HUES6 (cell line): Measurements from ENCODE around the gene CCNB1IP1.
"Not testable (repeated sequence)": the region's sequence is repeated elsewhere in the genome, so short reads cannot be mapped to it uniquely, and the experiment has no call there.

ENCODE experiments used
- H3K27ac ChIP-seq: 2 replicates; pipeline ENCODE4 v1.7.0; 2013; ENCODE audit warnings: low read depth, mild to moderate bottlenecking, low read length, inconsistent platforms
- H3K27me3 ChIP-seq: 2 replicates; pipeline ENCODE4 v1.6.1; 2013; ENCODE audit warnings: low read length; ENCODE audit not compliant: control insufficient read depth, insufficient read depth
- H3K36me3 ChIP-seq: 2 replicates; pipeline ENCODE4 v1.6.1; 2013; ENCODE audit warnings: low read length; ENCODE audit not compliant: control insufficient read depth, insufficient read depth
- H3K4me1 ChIP-seq: 2 replicates; pipeline ENCODE4 v1.6.1; 2013; ENCODE audit warnings: low read length; ENCODE audit not compliant: control insufficient read depth, insufficient read depth
- H3K4me3 ChIP-seq: 2 replicates; pipeline ENCODE4 v1.5.1; 2013; ENCODE audit warnings: low read depth, low read length
- H3K9ac ChIP-seq: one replicate; pipeline ENCODE4 v1.6.1; 2013; ENCODE audit warnings: mild to moderate bottlenecking, low read length
- H3K9me3 ChIP-seq: 2 replicates; pipeline ENCODE4 v1.6.1; 2013; ENCODE audit warnings: low read depth, low read length; ENCODE audit not compliant: control insufficient read depth, insufficient read depth

CCNB1IP1 gene

GRCh38 chr14:20302042-20302755 is 30.9 kb downstream of the CCNB1IP1 start:
- Histone ChIP-seq H3K9ac (peak overlapping the region; percentile 33), H3K9me3 (no peaks in the 10 kb centered on the region), H3K36me3 (peaks cover 39% of the 10 kb centered on the region), H3K27me3 (no peaks in the 10 kb centered on the region), H3K4me1 (peaks cover 3% of the 10 kb centered on the region; the same call in 1 of the 2 replicates), H3K27ac (no peak overlapping the region), H3K4me3 (no peak overlapping the region)

GRCh38 chr14:20295067-20295466 is 38.0 kb downstream of the CCNB1IP1 start:
- Histone ChIP-seq H3K4me1 (no peaks in the 10 kb centered on the region), H3K27ac (no peak overlapping the region), H3K9me3 (no peaks in the 10 kb centered on the region), H3K9ac (no peak overlapping the region), H3K36me3 (peaks cover 76% of the 10 kb centered on the region), H3K27me3 (no peaks in the 10 kb centered on the region), H3K4me3 (no peak overlapping the region)

- H3K36me3 ChIP-seq: peaks cover 80% of the 10 kb centered on the region
- no peak overlapping the region for H3K27ac ChIP-seq
- no peaks in the 10 kb centered on the region for H3K4me1 ChIP-seq
- no peaks in the 10 kb centered on the region for H3K27me3 ChIP-seq
- no peak overlapping the region for H3K9ac ChIP-seq
- H3K9me3 ChIP-seq: no peaks in the 10 kb centered on the region
- H3K4me3 ChIP-seq: no peak overlapping the region
Observed at GRCh38 chr14:20294636-20295035, 38.4 kb downstream of the CCNB1IP1 start.

GRCh38 chr14:20281998-20282397 is 51.1 kb downstream of the CCNB1IP1 start:
- H3K4me1 ChIP-seq, H3K27me3 ChIP-seq, H3K4me3 ChIP-seq, H3K27ac ChIP-seq, H3K9ac ChIP-seq: not testable (repeated sequence)
- Histone ChIP-seq H3K9me3 (peaks cover 15% of the 10 kb centered on the region; the same call in 1 of the 2 replicates), H3K36me3 (peaks cover 11% of the 10 kb centered on the region)

- not testable (repeated sequence) for H3K27me3 ChIP-seq, H3K9ac ChIP-seq, H3K4me1 ChIP-seq, H3K27ac ChIP-seq, H3K36me3 ChIP-seq
- Histone ChIP-seq H3K4me3 (peak overlapping the region; percentile 46; the same call in 1 of the 2 replicates), H3K9me3 (peaks cover 15% of the 10 kb centered on the region; the same call in 1 of the 2 replicates)
Observed at GRCh38 chr14:20280265-20280664, 52.8 kb downstream of the CCNB1IP1 start.

GRCh38 chr14:20278414-20278813 is 54.7 kb downstream of the CCNB1IP1 start:
- no peak overlapping the region for H3K4me3 ChIP-seq
- no peaks in the 10 kb centered on the region for H3K27me3 ChIP-seq
- no peaks in the 10 kb centered on the region for H3K4me1 ChIP-seq
- H3K27ac ChIP-seq: no peak overlapping the region
- H3K9me3 ChIP-seq: peaks cover 32% of the 10 kb centered on the region
- 0 out of 2 replicates have a peak, but pooled peaks cover 4% of the 10 kb centered on the region for H3K36me3 ChIP-seq
- H3K9ac ChIP-seq: no peak overlapping the region

GRCh38 chr14:20277409-20277808 is 55.7 kb downstream of the CCNB1IP1 start:
- no peak overlapping the region for H3K9ac ChIP-seq
- peaks cover 42% of the 10 kb centered on the region for H3K9me3 ChIP-seq
- no peaks in the 10 kb centered on the region for H3K27me3 ChIP-seq
- H3K36me3 ChIP-seq: 0 out of 2 replicates have a peak, but pooled peaks cover 4% of the 10 kb centered on the region
- no peaks in the 10 kb centered on the region for H3K4me1 ChIP-seq
- H3K4me3 ChIP-seq: no peak overlapping the region
- no peak overlapping the region for H3K27ac ChIP-seq

GRCh38 chr14:20274062-20274461 is 59.0 kb downstream of the CCNB1IP1 start:
- Histone ChIP-seq H3K9ac (no peak overlapping the region), H3K36me3 (0 out of 2 replicates have a peak, but pooled peaks cover 4% of the 10 kb centered on the region), H3K4me3 (no peak overlapping the region), H3K4me1 (no peaks in the 10 kb centered on the region), H3K9me3 (peaks cover 58% of the 10 kb centered on the region), H3K27me3 (no peaks in the 10 kb centered on the region), H3K27ac (no peak overlapping the region)

GRCh38 chr14:20264361-20264760 is 68.7 kb downstream of the CCNB1IP1 start:
- H3K9me3 ChIP-seq, H3K36me3 ChIP-seq, H3K9ac ChIP-seq, H3K4me1 ChIP-seq, H3K4me3 ChIP-seq, H3K27ac ChIP-seq, H3K27me3 ChIP-seq: not testable (repeated sequence)

- Histone ChIP-seq H3K4me3 (no peak overlapping the region), H3K27ac (peak overlapping the region; percentile 50; the same call in 1 of the 2 replicates), H3K9ac (peak overlapping the region; percentile 41)
Observed at GRCh38 chr14:20262642-20263128, 70.4 kb downstream of the CCNB1IP1 start.

More at GRCh38 chr14:20262642-20263128, 70.4 kb downstream of the CCNB1IP1 start:
- Histone ChIP-seq H3K36me3 (no peaks in the 10 kb centered on the region), H3K4me1 (peaks cover 10% of the 10 kb centered on the region; the same call in 1 of the 2 replicates), H3K27me3 (no peaks in the 10 kb centered on the region), H3K9me3 (no peaks in the 10 kb centered on the region; the same call in 1 of the 2 replicates)
